ENCODE results near the gene SCN5A.

The SCN5A gene

DNA sequence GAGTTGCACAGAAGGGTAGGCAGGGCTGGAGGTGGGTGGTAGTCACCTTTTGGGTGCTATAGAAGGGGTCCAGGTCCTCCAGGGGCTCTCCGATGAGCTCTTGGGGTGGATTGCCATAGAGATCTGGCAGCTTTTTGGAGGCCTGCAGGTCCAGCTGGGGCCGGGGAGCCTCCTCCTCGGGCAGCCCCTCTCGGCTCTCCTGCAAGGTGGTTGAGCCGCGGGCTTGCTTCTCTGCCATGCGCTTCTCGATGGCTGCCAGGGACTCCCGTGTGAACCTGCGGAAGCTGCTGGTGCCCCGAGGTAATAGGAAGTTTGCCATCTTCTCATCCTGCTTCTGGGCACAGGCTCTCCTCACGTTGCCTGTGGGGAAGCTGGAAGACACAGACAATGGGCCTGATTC is 16.5 kb downstream of the SCN5A start:
- TF ChIP-seq EP300 (IDR thresholded peaks at IDR 0.05; ENCODE audit: borderline replicate concordance) = no peak
- TF ChIP-seq TAF1 (IDR thresholded peaks at IDR 0.05; ENCODE audit: low read depth) = no peak
- no peak for TF ChIP-seq RAD21 (IDR thresholded peaks at IDR 0.05; ENCODE audit: low read depth)
- no peak for TF ChIP-seq YY1 (IDR thresholded peaks at IDR 0.05; ENCODE audit: low read depth)
- no peak for TF ChIP-seq FOXM1 (IDR thresholded peaks at IDR 0.05; ENCODE audit: borderline replicate concordance, low read depth)
- TF ChIP-seq, protein P1, sequence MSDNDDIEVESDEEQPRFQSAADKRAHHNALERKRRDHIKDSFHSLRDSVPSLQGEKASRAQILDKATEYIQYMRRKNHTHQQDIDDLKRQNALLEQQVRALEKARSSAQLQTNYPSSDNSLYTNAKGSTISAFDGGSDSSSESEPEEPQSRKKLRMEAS (IDR thresholded peaks at IDR 0.05) = no peak
- TF ChIP-seq, protein P2, sequence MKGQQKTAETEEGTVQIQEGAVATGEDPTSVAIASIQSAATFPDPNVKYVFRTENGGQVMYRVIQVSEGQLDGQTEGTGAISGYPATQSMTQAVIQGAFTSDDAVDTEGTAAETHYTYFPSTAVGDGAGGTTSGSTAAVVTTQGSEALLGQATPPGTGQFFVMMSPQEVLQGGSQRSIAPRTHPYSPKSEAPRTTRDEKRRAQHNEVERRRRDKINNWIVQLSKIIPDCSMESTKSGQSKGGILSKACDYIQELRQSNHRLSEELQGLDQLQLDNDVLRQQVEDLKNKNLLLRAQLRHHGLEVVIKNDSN (IDR thresholded peaks at IDR 0.05) = no peak
- TF ChIP-seq EGR1 (IDR thresholded peaks at IDR 0.05) = no peak
- no peak for TF ChIP-seq CREB1 (IDR thresholded peaks at IDR 0.05; ENCODE audit: low read depth)
- no peak for TF ChIP-seq TCF12 (IDR thresholded peaks at IDR 0.05; ENCODE audit: low read depth)
- no peak for TF ChIP-seq CEBPB (IDR thresholded peaks at IDR 0.05)
- TF ChIP-seq, protein P3, sequence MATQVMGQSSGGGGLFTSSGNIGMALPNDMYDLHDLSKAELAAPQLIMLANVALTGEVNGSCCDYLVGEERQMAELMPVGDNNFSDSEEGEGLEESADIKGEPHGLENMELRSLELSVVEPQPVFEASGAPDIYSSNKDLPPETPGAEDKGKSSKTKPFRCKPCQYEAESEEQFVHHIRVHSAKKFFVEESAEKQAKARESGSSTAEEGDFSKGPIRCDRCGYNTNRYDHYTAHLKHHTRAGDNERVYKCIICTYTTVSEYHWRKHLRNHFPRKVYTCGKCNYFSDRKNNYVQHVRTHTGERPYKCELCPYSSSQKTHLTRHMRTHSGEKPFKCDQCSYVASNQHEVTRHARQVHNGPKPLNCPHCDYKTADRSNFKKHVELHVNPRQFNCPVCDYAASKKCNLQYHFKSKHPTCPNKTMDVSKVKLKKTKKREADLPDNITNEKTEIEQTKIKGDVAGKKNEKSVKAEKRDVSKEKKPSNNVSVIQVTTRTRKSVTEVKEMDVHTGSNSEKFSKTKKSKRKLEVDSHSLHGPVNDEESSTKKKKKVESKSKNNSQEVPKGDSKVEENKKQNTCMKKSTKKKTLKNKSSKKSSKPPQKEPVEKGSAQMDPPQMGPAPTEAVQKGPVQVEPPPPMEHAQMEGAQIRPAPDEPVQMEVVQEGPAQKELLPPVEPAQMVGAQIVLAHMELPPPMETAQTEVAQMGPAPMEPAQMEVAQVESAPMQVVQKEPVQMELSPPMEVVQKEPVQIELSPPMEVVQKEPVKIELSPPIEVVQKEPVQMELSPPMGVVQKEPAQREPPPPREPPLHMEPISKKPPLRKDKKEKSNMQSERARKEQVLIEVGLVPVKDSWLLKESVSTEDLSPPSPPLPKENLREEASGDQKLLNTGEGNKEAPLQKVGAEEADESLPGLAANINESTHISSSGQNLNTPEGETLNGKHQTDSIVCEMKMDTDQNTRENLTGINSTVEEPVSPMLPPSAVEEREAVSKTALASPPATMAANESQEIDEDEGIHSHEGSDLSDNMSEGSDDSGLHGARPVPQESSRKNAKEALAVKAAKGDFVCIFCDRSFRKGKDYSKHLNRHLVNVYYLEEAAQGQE (IDR thresholded peaks at IDR 0.05; ENCODE audit: low read depth) = no peak

DNA sequence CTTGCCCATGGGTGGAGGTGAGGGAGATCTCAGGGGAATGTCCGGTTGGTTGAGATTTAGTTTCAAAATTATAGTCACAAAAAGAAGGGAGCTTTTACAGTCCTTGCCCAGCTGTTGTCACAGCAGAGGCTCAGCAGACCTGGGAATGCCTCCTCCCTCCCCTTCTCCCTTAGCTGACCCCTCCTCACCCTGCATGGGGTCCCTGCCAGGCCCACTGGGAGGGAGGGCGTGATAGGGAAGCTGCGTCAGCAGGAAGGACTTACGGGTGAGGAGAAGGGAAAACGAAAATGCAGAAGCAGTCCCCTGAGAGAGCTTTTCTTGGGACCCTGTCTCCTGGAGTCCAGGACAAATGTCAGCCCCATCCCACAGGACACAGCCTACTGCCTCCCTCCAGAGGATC is 18.9 kb downstream of the SCN5A start:
- TF ChIP-seq CEBPB (IDR thresholded peaks at IDR 0.05) = no peak
- no peak for TF ChIP-seq EP300 (IDR thresholded peaks at IDR 0.05; ENCODE audit: borderline replicate concordance)
- no peak for TF ChIP-seq CREB1 (IDR thresholded peaks at IDR 0.05; ENCODE audit: low read depth)
- TF ChIP-seq TEAD4 (IDR thresholded peaks at IDR 0.05) = no peak
- TF ChIP-seq FOXM1 (IDR thresholded peaks at IDR 0.05; ENCODE audit: borderline replicate concordance, low read depth) = no peak
- no peak for TF ChIP-seq YY1 (IDR thresholded peaks at IDR 0.05; ENCODE audit: low read depth)
- no peak for TF ChIP-seq TAF1 (IDR thresholded peaks at IDR 0.05; ENCODE audit: low read depth)

DNA sequence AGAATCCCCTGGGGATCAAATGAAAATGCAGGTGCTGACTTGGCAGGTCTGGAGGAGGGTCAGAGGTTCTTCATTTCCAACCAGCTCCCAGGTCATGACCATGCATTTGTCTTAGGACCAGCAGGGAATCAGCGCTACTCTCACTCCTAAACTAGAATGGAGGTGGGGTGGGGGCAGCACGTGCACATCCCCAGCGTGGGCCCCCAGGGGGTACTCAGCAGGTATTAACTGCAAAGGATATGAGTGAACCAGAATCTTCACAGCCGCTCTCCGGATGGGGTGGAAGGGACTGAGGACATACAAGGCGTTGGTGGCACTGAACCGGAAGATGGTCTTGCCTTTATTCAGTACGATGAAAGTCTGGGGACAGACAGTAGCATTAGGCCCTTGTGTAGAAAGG is 19.4 kb downstream of the SCN5A start:
- TF ChIP-seq, protein P3 (IDR thresholded peaks at IDR 0.05; ENCODE audit: low read depth) = no peak
- TF ChIP-seq YY1 (IDR thresholded peaks at IDR 0.05; ENCODE audit: low read depth) (no peak), EP300 (IDR thresholded peaks at IDR 0.05; ENCODE audit: borderline replicate concordance) (no peak), TAF1 (IDR thresholded peaks at IDR 0.05; ENCODE audit: low read depth) (no peak), CREB1 (IDR thresholded peaks at IDR 0.05; ENCODE audit: low read depth) (no peak), RAD21 (IDR thresholded peaks at IDR 0.05; ENCODE audit: low read depth) (no peak), CEBPB (IDR thresholded peaks at IDR 0.05) (no peak), FOXM1 (IDR thresholded peaks at IDR 0.05; ENCODE audit: borderline replicate concordance, low read depth) (no peak), NFIC (IDR thresholded peaks at IDR 0.05) (no peak), ZBTB7A (IDR thresholded peaks at IDR 0.05; ENCODE audit: low read depth) (no peak), TCF12 (IDR thresholded peaks at IDR 0.05; ENCODE audit: low read depth) (no peak), TEAD4 (IDR thresholded peaks at IDR 0.05) (no peak), EGR1 (IDR thresholded peaks at IDR 0.05) (no peak)
- TF ChIP-seq, protein P2 (IDR thresholded peaks at IDR 0.05) = no peak
- TF ChIP-seq, protein P1 (IDR thresholded peaks at IDR 0.05) = no peak

DNA sequence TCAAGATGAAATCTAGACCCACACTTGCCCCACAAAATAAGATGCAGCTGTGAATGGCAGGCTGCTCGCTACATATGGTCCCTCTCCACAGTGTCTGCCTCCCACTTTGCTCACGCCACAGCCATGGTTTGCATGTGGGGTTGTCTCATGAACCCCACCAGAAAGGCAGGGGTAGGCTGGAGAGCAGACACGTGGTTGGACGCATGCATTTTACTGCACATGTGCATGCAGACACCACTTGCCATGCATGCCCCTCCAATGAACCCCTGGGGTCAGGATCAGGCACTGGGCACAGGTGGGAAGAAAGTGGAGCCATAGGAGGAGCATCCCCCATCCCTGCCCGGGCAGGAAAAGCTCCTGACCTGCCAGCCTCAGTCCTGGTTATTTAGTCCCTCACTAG is 20.7 kb downstream of the SCN5A start:
- TF ChIP-seq, protein P1 (IDR thresholded peaks at IDR 0.05) = no peak
- TF ChIP-seq EP300 (IDR thresholded peaks at IDR 0.05; ENCODE audit: borderline replicate concordance) (no peak), RAD21 (IDR thresholded peaks at IDR 0.05; ENCODE audit: low read depth) (no peak), NFIC (IDR thresholded peaks at IDR 0.05) (no peak), TCF12 (IDR thresholded peaks at IDR 0.05; ENCODE audit: low read depth) (no peak), CEBPB (IDR thresholded peaks at IDR 0.05) (no peak), EGR1 (IDR thresholded peaks at IDR 0.05) (no peak), ZBTB7A (IDR thresholded peaks at IDR 0.05; ENCODE audit: low read depth) (no peak), FOXM1 (IDR thresholded peaks at IDR 0.05; ENCODE audit: borderline replicate concordance, low read depth) (no peak), YY1 (IDR thresholded peaks at IDR 0.05; ENCODE audit: low read depth) (no peak), CREB1 (IDR thresholded peaks at IDR 0.05; ENCODE audit: low read depth) (no peak), TEAD4 (IDR thresholded peaks at IDR 0.05) (no peak), TAF1 (IDR thresholded peaks at IDR 0.05; ENCODE audit: low read depth) (no peak)
- TF ChIP-seq, protein P2 (IDR thresholded peaks at IDR 0.05) = no peak
- TF ChIP-seq, protein P3 (IDR thresholded peaks at IDR 0.05; ENCODE audit: low read depth) = no peak

Measured in Ishikawa (cell line).